Activated CD4-positive, alpha-beta T cell treated with anti-CD3 and anti-CD28 coated beads, Interleukin-2, amount 50 U/mL, for 1 hour (primary cell): ENCODE data around the gene CTAG2.
"Not testable (repeated sequence)": the region's sequence is repeated elsewhere in the genome, so short reads cannot be mapped to it uniquely, and the experiment has no call there.

Source experiments
- DNase-seq: peaks from one replicate; pipeline ENCODE4 v3.0.0-alpha.2; 2020

CTAG2 gene

DNA sequence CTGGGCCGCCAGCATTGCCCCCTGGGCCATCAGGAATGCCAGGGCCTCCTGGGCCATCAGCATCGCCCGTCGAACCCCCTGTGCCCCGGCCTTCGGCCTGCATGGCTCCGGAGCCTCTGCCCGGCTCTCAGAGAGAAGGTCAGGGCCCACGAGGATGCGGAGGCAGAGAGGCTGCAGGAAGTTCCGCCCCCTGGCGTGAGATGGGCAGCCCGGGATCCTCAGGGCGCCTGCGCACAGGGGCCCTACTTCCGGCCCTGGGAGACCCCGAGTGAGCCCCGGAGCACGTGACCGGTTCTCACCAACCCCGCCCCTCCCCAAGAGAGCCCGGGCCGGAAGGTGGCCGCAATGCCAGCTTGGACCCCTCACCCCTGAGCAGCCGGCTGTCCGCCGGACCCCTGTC, at the start of gene CTAG2:
CTAG2 (minus strand) TSS at position 167 of the 400 bp plus-strand sequence; CDS start at position 103, 64 bp downstream.
- DNase-seq = not testable (repeated sequence)

DNA sequence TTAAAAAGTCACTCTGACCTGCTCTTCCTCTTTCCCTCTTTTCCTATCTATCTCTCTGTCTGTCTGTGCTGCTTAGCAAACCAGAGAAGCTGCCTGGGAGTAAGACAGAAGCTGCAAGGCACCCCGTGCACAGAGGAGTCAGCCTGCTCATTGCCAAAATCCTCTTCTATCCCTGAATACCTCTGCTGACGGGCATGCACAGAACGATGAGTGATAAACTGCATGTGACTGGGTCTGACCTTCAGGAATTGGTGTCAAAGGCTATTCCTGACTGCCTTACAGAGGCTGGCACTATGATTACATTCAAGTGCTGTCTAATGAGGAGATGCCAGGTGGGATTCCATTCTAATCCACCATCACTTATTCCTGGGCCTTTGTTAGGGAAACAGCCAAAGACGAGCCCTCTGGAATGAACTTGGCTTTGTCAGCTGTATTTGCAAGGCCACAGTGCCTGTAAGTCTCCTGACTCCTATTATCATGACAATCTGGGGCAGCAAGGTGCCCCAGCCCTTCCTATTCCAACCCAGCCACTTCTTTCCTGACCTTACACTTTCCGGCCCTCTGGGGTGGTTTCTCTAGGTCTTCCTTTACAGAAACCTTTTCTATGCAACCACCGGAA, 45.4 kb upstream of the CTAG2 start:
- DNase-seq = no peak

DNA sequence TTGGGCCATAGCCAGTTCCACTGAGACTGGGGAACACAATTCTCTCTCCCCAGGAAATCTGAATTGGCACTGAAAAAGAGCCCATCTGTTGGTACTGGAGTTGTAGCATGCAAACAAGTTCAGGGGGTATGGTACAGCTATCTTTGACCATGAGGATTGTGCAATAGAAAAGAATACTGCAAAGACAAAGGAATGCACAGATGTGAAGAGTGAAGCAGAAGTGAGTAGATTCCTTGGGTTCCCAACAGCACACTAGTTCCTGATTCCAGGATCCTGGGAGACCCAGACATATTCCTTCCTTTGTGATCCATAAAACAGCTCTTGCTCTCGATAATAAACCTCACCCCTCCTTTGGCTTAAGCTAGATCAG, 43.3 kb upstream of the CTAG2 start:
- DNase-seq = no peak

DNA sequence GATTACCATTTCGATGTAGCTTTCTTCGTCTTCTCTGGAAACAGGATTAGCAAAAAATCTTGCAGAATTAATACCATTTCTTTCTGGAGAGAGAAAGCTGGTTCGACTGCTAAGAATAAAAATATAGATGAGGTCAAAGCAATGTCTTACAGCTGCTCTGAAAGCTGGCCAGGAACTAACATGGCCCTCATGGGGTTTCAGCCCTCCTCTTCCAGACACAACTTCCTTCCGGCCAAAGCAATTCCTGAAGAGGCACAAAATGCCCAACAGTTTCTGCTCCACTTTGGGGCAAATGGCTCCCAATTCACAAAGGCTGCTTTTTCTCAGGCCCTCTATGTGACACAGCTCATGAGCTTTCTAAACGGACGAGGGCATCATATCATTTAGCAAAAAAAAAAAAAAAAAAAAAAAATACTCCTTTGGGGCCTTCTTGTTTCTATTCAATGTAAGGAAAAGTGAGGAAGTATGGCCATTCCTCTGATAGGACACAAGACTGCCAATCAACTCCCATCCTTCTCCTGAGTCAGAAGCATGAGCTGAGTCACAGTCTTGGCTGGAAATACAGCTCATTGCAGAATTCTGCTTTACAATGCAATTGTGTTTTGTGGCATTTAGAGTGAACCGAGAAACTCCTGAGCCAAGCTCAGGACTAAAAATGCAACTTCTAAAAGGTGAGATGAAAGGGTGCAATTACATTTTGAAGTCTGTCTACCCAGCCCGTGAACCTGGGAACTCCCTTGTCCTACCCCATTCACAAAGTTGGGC, 42.7 kb upstream of the CTAG2 start:
- no peak for DNase-seq

DNA sequence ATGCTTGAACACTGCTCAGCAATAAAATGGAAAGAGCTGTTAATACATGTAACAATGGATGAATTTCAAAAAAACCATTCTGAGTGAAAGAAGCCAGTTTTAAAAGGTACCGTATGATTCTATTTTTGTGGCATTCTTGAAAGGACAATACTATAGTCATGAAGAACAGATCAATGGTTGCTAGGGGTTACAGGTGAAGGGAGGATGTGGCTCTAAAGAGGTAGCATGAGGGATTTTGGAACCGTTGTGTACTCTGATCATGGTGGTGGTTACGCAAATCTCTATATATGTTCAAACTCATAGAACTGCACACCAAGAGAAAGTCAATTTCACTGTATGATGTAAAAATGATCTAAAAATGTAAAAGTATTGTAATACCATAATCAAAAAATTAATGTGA, 40.0 kb upstream of the CTAG2 start:
- DNase-seq = no peak

DNA sequence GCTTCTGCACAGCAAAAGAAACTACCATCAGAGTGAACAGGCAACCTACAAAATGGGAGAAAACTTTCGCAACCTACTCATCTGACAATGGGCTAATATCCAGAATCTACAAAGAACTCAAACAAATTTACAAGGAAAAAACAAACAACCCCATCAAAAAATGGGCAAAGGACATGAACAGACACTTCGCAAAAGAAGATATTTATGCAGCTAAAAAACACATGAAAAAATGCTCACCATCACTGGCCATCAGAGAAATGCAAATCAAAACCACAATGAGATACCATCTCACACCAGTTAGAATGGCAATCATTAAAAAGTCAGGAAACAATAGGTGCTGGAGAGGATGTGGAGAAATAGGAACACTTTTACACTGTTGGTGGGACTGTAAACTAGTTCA, 37.1 kb upstream of the CTAG2 start:
- DNase-seq = not testable (repeated sequence)

DNA sequence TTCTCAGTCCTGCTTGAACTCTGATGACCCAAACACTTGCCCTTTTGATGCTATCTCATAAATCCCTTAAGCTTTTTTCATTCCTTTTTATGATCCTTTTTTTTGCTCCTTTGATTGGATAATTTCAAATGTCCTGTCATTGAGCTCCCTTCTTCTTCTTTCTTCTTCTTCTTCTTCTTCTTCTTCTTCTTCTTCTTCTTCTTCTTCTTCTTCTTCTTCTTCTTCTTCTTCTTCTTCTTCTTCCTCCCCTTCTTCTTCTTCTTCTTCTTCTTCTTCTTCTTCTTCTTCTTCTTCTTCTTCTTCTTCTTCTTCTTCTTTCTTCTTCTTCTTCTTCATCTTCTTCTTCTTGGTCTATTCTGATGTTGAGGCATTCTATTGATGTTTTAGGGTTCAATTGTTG, 18.7 kb upstream of the CTAG2 start:
- DNase-seq = not testable (repeated sequence)

DNA sequence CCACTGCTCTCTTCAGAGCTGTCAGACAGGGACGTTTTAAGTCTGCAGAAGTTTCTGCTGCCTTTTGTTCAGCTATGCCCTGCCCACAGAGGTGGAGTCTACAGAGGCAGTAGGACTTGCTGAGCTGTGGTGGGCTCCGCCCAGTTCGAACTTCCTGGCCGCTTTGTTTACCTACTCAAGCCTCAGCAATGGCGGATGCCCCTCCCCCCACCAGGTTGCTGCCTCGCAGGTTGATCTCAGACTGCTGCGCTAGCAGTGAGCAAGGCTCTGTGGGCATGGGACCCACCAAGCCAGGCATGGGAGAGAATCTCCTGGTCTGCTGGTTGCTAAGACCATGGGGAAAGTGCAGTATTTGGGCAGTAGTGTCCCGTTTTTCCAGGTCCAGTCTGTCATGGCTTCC, 17.5 kb upstream of the CTAG2 start:
- not testable (repeated sequence) for DNase-seq

DNA sequence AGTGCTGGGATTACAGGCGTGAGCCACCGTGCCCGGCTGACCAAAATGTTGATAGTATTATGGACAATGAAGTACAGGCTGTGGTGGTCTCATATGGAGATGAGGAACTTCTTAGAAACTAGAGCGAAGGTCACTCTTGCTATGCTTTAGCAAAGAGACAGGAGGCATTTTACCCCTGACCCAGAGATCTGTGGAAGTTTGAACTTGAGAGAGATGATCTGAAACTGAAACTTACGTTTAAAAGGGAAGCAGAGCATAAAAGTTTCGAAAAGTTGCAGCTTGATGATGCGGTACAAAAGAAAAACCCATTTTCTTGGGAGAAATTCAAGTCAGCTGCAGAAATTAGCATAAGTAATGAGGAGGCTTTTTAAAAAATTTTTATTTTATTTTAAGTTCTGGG, 8.5 kb upstream of the CTAG2 start:
- DNase-seq = no peak

DNA sequence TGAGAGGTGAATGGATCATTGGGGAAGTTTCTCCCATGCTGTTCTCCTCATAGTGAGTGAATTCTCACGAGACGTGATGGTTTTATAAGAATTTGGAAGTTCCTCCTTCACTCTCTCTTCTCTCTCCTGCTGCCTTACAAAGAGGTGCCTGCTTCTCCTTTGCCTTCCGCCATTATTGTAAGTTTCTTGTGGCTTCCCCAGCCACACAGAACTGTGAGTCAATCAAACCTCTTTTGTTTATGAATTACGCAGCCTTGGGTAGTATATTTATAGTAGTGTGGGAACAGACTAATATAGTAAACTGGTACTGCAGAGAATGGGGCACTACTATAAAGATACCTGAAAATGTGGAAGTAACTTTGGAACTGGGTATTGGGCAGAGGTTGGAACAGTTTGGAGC, 7.8 kb upstream of the CTAG2 start:
- DNase-seq = no peak

DNA sequence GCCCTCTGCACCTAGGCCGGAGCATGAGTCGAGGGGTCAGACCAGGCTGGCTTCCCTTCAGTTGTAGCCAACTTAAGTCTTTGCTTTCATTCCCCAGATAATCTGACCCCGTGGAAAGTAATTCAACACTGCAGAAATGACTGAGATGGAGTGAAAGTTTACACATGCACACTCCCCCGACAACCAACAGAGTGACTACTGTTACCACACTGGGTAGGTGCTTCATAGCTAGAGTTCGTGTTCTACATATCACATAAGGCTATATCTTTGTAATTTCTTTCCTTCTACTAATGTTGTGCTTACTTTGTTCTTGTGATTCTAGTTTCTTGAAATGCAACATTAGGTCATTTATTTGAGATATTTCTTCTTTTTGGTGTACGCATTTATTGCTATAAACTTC, 7.2 kb upstream of the CTAG2 start:
- no peak for DNase-seq

DNA sequence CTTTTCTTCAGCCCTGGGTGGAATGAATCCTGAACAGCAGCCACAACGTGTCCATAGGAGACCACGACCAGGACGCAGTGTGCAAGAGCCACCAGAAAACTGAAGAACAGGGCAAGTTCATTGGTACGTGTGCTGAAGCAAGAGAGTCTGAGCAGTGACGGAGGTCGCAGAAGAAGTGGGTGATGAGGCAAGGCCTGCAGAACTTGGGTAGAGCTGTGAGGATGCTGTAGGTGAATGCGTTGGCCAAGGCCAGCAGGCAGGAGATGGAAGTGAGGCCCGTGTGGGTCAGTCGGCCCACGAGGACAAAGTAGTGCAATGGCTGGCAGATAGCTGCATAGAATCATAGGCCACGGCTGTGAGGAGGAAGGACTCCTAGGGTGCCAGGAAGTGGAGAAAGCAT, 5.6 kb upstream of the CTAG2 start:
- no peak for DNase-seq

DNA sequence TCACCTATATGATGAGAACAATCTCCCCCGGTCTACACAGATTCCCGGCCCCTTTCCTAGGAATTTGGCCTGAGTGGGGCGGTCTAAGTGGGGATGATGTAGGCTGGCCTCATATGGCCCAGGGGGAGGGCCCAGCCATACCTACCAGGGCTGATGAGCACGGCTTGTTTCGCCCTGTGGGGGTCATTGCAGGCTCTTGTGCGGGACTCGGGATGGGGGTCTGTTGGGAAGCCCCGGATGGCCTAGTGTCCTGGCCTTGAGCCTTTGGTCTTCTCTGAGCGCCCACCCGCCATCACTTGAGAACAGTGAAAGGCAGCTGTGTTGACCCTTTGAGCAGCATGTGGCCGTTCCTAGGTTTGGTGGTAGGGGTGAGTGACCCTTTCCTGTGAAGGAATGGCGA, 4.8 kb upstream of the CTAG2 start:
- no peak for DNase-seq

DNA sequence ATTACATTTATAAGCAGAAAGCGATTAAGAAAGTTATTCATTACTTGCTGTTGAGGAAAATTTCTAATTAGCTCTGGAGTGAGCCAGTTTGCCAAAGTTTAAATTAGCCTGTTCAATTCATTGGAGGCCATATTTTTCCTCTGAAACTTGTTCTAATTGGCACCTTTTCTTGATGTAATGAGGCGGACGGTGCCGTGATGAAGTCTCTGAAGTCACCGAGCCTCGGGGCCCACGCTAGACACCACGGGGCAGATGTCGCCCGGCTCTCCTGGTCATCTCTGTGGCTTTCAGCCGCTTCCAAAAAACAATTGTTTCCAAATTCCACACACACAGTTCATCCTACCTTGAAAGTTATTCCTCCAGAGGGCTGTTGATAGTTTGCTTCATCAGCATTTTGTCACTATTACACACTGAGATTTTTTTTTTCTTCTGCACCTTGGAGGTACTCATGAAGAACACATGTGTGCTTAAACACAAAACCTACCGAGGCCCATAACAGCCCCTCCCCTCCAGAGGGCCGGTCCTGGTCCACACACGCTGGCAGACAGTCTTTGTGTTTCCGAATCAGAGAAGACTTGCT, 3.9 kb upstream of the CTAG2 start:
- no peak for DNase-seq

DNA sequence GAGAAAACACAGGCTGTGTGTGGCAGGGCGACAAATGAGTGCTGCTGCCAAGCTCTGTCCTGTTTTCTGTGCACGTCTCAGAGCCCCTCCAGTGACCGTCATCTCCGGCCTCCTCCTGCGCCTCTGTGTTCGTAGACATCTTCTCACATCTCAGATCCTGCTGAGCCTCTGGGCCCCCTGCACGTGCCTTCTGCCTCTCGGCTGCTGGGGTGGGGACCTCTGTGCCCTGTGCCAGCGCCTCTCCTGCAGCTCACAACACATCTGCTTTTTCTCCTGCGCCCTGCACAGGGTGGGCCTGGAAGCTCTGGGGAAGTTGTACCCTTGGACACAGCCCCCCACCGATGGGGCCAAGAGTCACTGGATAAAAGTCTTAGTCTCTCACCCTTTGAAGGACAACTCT, 2.4 kb upstream of the CTAG2 start:
- no peak for DNase-seq

DNA sequence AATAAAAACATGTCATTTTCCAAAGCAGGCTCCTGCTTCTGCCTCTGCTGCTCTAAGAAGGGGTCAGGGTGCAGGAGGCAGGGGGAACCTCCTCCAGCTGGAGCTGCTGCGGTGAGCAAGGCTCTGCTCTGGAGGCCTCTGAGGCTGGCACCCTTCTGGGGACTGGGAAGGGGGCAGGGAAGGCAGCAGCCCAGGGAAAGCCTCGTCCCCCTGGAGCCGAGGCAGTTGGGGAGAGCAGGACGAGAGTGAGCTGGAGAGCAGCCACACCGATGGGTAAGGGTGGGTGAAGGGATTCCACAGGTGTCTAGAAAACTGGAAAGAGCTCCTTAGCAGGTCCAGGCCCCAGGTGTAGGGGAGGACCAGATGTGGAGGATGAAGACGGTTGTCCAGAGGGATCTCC, 2.0 kb upstream of the CTAG2 start:
- no peak for DNase-seq

DNA sequence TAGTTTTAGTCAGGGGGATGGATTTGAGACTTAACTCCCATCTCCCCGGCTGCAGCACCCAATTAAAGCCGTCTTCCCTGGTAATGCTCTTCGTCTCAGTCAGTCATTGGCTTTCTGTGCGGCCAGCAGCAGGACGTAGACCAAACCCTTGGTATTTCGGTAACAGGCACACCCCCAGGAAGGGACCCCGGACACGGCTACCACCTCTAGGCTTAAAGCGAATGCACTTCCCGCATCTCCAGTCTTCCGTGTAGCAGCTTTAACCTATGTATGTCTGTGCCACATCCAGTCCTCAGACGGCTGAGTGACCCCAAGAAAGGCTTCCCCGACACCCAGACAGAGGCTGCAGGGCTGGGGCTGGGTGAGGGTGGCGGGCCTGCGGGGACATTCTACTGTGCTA, 1.5 kb upstream of the CTAG2 start:
- DNase-seq = no peak

DNA sequence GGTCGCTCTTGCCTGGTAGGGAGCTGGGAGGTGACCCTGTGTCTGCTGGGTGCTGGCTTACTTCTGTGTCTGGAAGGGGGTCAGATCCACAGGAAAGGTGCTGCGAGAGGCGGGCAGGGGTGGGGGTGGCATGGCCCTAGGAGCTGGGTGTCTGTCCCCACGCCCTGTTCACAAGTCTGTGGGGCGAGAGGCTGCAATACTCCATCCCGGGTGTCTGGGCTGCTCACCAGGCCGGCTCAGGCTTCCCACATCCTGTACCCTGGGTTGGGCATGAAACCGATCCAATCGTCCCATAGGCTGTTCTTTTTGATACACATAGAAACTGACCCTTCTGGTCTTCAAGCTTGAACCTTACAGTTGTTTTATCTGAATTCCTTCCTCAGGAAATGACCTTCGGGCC, 993 bp upstream of the CTAG2 start:
- no peak for DNase-seq

DNA sequence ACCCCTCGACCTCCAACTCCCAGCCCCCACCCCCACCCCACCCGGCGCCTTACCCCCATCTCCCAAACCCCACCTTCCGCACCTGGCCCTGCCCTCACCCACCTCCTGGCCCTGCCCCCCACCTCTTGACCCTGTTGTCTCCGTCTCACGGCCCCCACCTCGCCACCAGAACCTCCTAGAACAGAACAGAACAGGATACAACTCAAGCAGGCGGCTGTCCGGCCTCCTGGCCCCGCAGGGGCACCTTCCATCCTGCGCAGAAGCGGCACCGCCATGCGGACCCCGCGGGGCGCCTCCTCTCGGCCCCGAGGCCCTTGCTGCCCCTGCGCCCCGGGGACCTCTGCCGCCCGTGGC, 354 bp downstream of the CTAG2 start:
- DNase-seq = no peak

DNA sequence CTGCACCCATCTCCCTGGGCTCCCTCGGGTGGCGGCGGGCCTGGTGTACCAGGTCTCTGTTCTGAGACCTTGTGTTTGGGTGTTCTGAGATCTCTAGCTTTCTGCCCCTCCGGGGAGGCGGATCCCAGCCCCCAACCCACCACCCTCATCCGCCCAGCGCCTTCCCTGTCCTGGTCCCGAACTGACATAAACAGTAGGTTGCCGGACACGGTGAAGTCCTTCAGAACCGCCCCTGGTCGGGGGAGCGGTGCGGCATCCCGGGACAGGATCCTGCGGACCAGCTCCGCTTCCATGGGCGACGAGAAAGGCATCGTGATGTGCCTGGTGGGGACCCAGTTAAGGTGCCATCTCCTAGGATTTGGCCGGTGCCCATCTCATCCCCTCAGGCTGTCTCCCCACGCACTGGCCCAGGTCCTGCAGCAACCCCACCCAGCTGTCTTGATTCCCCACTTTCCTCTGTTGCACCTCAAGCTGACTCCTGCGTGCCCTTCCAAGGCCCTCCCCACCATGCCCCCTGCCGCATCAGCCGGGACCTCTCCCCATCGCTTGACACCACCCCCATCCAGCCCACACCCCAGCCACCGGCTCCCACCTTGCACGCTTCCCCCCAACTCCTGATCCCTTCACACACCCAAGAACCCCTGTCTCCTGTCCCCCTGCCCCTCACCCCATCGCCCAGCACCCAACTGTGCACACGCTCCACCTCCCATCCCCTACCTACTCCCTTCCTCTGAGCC, 900 bp downstream of the CTAG2 start:
- no peak for DNase-seq

DNA sequence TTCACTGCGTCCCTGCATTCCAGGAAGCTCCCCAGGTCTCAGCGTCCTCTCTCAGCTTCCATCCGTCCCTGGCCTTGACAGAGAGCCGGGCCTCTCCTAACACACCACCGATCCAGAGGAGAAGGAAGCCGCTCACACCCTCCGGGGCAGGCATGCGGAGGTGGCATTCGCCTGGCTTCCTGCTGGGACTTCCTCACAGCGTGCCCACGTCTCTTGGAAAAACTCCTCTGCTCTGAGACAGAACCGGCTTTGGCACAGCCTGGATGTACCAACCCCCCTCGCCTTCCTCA, 3.2 kb downstream of the CTAG2 start:
- no peak for DNase-seq

DNA sequence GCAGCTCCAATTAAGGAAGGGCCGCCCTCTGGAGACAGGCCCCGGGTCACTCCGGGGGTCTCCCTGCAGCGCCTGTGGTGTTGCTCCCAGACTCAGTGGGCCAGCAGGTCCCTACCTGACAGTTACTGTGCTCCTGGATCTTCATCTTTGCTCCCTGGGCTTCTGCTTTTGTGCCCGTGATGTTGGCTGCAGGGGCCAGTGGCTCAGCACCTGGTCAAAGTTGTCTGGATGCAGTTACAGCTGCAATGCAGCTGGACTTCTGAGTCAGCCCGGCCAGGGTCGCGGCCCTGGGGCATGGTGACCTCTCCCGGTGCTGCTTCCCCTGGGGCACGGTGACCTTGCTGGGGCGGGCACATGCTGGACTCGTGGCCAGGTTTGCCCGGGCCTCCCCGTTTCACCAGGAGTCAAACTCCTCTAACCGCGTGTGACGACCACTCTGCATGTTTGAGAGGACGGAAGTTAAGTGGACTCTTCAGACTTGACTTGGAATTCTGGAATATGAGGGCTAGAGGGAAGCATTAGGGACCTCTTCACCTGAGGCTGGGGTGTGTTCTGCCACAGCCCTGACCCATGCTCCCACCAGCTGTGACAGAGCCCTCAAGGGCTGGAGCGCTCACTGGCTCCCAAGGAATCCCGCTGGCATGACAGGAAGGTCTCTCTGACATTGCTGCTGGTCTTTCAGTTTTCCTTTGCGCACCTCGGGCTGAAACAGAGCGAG, 3.7 kb downstream of the CTAG2 start:
- DNase-seq = no peak

DNA sequence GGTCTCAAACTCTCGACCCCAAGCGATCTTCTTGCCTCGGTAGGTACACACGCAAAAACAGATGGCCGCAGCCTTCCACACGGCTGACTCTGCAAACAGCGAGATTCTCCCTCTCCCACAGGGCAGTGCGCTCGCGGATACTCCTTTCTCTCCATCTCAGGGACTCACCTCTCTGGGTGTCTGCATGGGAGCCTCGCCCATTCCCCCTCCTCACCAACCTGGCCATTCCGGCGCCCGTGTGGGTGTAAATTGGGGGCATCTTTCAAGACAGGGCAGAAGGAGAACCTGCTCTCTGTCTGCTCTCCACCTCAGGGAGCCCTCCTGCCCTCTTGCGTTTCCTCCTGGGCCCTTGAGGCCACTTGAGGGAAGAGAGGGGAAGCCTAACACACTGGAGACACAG, 4.4 kb downstream of the CTAG2 start:
- DNase-seq = no peak
